Measurements from ENCODE around the gene NRG4.

- no peak for TF ChIP-seq POLR2A (IDR thresholded peaks at IDR 0.05)
- no peak for TF ChIP-seq CTCF (IDR thresholded peaks at IDR 0.05)
- TF ChIP-seq POLR2AphosphoS5 (IDR thresholded peaks at IDR 0.05): no peak
- no peak for TF ChIP-seq EP300 (IDR thresholded peaks at IDR 0.05)
Measured at GRCh38 chr15:75925440-75925839, 86.8 kb downstream of the NRG4 start.

All from gastroesophageal sphincter (tissue), 3 donors.